AG10803 (cell line): ENCODE data around the gene PDE1A.

ENCODE experiments used
- DNase-seq: peaks from one replicate; pipeline ENCODE4 v3.0.0; 2010; ENCODE audit warnings: low read depth
- H3K4me3 ChIP-seq: 2 replicates; pipeline ENCODE4 v1.5.1; 2011; ENCODE audit warnings: mild to moderate bottlenecking, low read length, control low read depth
- CTCF ChIP-seq: conservative IDR thresholded peaks from 2 replicates; pipeline ENCODE4 v1.5.1; 2011; ENCODE audit warnings: mild to moderate bottlenecking, low read length, control low read depth, inconsistent platforms

Gene PDE1A

GRCh38 chr2:182318466-182319220, 108.2 kb downstream of the PDE1A start:
- no peak overlapping the region for H3K4me3 ChIP-seq
- DNase-seq, result no peak
- no peak for TF ChIP-seq CTCF

- TF ChIP-seq CTCF, result no peak
- H3K4me3 ChIP-seq, result no peak overlapping the region
Observed at GRCh38 chr2:182316950-182317349, 109.9 kb downstream of the PDE1A start.

GRCh38 chr2:182302972-182303371, 123.9 kb downstream of the PDE1A start:
- H3K4me3 ChIP-seq, result no peak overlapping the region
- DNase-seq, result no peak
- TF ChIP-seq CTCF, result no peak

More at GRCh38 chr2:182316950-182317349, 109.9 kb downstream of the PDE1A start:
- DNase-seq, result no peak

- H3K4me3 ChIP-seq, result no peak overlapping the region
- no peak for TF ChIP-seq CTCF
- DNase-seq, result peak; percentile 46
Observed at GRCh38 chr2:182302174-182302573, 124.7 kb downstream of the PDE1A start.

- 0 out of 2 replicates have a peak, but pooled peaks have one; percentile 3 for TF ChIP-seq CTCF
- no peak overlapping the region for H3K4me3 ChIP-seq
- DNase-seq, result no peak
Observed at GRCh38 chr2:182301093-182301492, 125.7 kb downstream of the PDE1A start.

- TF ChIP-seq CTCF, result no peak
- no peak for DNase-seq
- no peak overlapping the region for H3K4me3 ChIP-seq
Observed at GRCh38 chr2:182300608-182301007, 126.2 kb downstream of the PDE1A start.

GRCh38 chr2:182299632-182300031, 127.2 kb downstream of the PDE1A start:
- DNase-seq, result no peak
- TF ChIP-seq CTCF, result no peak
- no peak overlapping the region for H3K4me3 ChIP-seq
